ENCODE data around the gene HOXC12. TPM values are rescaled to one million over a fixed set of nuclear protein-coding genes. Genes with fewer than 3 reads are reported as not detected.

HOXC12 gene
- total RNA-seq, 1 experiment from 2014 or later = not detected

GRCh38 chr12:53942467-53942997 is 12.2 kb upstream of the HOXC12 start:
- TF ChIP-seq GTF2I (CRISPR knock-in tag; conservative IDR thresholded peaks at IDR 0.05) (no peak), ZNF138 (CRISPR knock-in tag; conservative IDR thresholded peaks at IDR 0.05) (no peak), CDX4 (CRISPR knock-in tag; IDR thresholded peaks at IDR 0.05; ENCODE audit: borderline replicate concordance) (no peak), JAZF1 (CRISPR knock-in tag; IDR thresholded peaks at IDR 0.05) (no peak), ZMAT4 (CRISPR knock-in tag; IDR thresholded peaks at IDR 0.05) (no peak), MLX (CRISPR knock-in tag; IDR thresholded peaks at IDR 0.05) (no peak), SOX15 (CRISPR knock-in tag; IDR thresholded peaks at IDR 0.05) (no peak), ETV6 (CRISPR knock-in tag; IDR thresholded peaks at IDR 0.05) (no peak), ZNF232 (CRISPR knock-in tag; IDR thresholded peaks at IDR 0.05) (no peak), NFYB (CRISPR knock-in tag; conservative IDR thresholded peaks at IDR 0.05; ENCODE audit: low read depth) (no peak), CBFB (CRISPR knock-in tag; IDR thresholded peaks at IDR 0.05; ENCODE audit: low read depth) (no peak), ZNF396 (CRISPR knock-in tag; IDR thresholded peaks at IDR 0.05; ENCODE audit: borderline replicate concordance) (no peak), RELA (CRISPR knock-in tag; IDR thresholded peaks at IDR 0.05; ENCODE audit: borderline replicate concordance) (no peak), FOXK1 (CRISPR knock-in tag; IDR thresholded peaks at IDR 0.05) (no peak), AFF4 (CRISPR knock-in tag; IDR thresholded peaks at IDR 0.05; ENCODE audit: borderline replicate concordance) (no peak), FOXP1 (CRISPR knock-in tag; IDR thresholded peaks at IDR 0.05; ENCODE audit: borderline replicate concordance) (no peak), CREB1 (CRISPR knock-in tag; IDR thresholded peaks at IDR 0.05) (no peak), ZNF416 (CRISPR knock-in tag; IDR thresholded peaks at IDR 0.05) (no peak)
- H3K4me3 Mint-ChIP-seq = no peak overlapping the region
- H3K27me3 Mint-ChIP-seq (ENCODE audit: low read depth) = peaks cover 99% of the 10 kb centered on the region
- ChIA-PET CTCF (no interaction called here), POLR2A (no interaction called here)
- no peaks in the 10 kb centered on the region for H3K36me3 Mint-ChIP-seq
- ATAC-seq = no peak
- H3K27ac Mint-ChIP-seq = no peak overlapping the region
- no peak for DNase-seq (ENCODE audit: low spot score)
- no peaks in the 10 kb centered on the region for H3K9me3 Mint-ChIP-seq
- peaks cover 16% of the 10 kb centered on the region for H3K4me1 Mint-ChIP-seq

GRCh38 chr12:53944209-53944608 is 10.5 kb upstream of the HOXC12 start:
- CTCF ChIA-PET = interaction anchor here (0.7 to 0.8 kb wide), 3 partner anchors 188 to 242 kb away, joined by 3 to 4 read pairs (median 3); no protein-coding TSS in a partner anchor
- Mint-ChIP-seq H3K4me3 (no peak overlapping the region), H3K27ac (no peak overlapping the region), H3K9me3 (no peaks in the 10 kb centered on the region), H3K36me3 (no peaks in the 10 kb centered on the region), H3K27me3 (ENCODE audit: low read depth) (peaks cover 100% of the 10 kb centered on the region), H3K4me1 (peaks cover 14% of the 10 kb centered on the region)
- POLR2A ChIA-PET = no interaction called here
- ATAC-seq = no peak
- no peak for DNase-seq (ENCODE audit: low spot score)
- TF ChIP-seq TCF7 (CRISPR knock-in tag; IDR thresholded peaks at IDR 0.05; ENCODE audit: low read depth) (no peak), KAT7 (CRISPR knock-in tag; IDR thresholded peaks at IDR 0.05; ENCODE audit: borderline replicate concordance) (no peak), NR1H2 (CRISPR knock-in tag; IDR thresholded peaks at IDR 0.05) (no peak), AFF4 (CRISPR knock-in tag; IDR thresholded peaks at IDR 0.05; ENCODE audit: borderline replicate concordance) (no peak), FOXP1 (CRISPR knock-in tag; IDR thresholded peaks at IDR 0.05; ENCODE audit: borderline replicate concordance) (no peak)

Measured in WTC11 (cell line).